NCI-H146 treated with DMSO at 0.1 percent for 48 hours (cell line): ENCODE results near the gene DGCR6L.
"Not testable (repeated sequence)": the region's sequence is repeated elsewhere in the genome, so short reads cannot be mapped to it uniquely, and the experiment has no call there.

ENCODE experiments used
- DNase-seq: peaks from one replicate; lab custom pipeline; 2025; ENCODE audit not compliant: unreplicated experiment; lab: John Stamatoyannopoulos, UW

DGCR6L gene

DNA sequence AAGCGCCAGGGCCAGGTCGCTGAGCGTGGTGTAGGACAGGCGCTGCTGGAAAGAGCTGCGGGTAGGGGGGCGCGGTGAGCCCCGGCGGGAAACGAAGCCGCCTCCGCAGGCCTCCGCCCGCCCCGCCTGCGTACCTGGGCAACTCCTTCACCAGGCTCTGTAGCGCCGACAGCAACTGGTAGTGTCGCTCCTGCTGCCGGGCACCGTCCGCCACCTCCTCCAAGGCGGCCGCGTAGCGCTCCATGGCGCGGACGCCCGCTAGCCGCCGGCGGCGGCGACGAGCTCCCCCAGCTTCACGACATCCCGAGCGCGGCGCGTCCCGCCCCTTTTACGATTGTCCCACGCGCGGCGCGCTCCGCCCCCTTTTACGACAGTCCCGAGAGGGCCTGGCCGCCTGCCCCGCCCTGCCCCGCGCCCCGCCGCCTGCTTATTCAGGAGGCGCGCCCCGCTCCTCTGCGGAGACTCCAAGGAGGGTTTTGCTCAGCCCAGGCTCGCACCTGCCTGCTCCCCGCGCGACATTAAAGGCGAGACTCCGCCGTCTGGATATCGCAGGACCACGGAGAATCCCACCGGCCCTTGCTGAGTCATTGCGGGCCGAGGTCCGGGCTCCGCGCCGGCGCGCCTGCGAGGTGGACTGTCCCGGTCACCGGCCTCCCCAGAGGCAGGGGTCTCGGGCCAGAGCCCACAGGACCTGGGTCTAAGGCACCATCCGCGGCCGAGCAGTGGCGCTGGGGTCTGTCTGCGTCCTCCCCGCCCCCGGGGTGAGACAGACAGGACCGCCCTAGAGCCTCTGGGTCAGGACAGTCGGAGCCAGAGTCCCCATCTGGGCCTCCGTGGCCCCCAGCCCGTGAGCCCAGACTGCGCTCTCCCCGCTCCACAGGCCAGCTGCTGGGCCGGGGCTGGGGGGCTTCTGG is at the start of gene DGCR6L:
TSS of gene DGCR6L (minus strand) at position 316 of the 914 bp plus-strand sequence. CDS start at position 244, 72 bp downstream.
- peak; percentile 27 for DNase-seq

DNA sequence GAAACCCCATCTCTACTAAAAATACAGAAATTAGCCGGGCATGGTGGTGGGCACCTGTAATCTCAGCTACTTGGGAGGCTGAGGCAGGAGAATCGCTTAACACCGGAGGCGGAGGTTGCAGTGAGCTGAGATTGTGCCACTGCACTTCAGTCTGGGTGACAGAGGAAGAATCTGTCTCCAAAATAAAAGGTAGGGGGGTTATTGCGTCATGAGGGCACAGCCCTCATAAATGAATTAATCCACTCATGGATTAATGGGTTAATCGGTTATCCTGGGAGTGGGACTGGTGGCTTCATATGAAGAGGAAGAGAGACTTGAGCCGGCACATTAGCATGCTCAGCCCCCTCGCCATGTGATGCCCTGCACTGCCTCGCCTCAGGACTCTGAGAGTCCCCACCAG is 49.0 kb upstream of the DGCR6L start:
- DNase-seq, result not testable (repeated sequence)

DNA sequence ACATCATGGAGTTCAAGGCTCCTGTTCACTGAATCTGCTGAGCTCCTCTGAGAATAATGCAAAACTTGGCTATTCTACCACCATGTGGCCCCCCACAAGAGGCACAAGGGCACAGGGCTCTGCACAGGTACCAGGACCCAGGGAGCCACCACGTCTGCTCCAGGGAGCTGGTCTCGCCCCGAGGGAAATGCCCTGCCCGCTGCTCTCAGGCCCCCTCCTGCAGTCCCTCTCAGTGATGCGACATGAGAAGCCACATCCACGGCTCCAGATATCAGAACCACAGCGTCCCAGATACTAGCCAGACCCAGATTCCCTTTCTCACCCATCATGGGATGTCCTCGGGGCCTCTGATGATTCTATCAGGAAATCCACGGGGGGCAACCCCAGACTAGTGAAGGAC is 47.0 kb upstream of the DGCR6L start:
- DNase-seq, result not testable (repeated sequence)

DNA sequence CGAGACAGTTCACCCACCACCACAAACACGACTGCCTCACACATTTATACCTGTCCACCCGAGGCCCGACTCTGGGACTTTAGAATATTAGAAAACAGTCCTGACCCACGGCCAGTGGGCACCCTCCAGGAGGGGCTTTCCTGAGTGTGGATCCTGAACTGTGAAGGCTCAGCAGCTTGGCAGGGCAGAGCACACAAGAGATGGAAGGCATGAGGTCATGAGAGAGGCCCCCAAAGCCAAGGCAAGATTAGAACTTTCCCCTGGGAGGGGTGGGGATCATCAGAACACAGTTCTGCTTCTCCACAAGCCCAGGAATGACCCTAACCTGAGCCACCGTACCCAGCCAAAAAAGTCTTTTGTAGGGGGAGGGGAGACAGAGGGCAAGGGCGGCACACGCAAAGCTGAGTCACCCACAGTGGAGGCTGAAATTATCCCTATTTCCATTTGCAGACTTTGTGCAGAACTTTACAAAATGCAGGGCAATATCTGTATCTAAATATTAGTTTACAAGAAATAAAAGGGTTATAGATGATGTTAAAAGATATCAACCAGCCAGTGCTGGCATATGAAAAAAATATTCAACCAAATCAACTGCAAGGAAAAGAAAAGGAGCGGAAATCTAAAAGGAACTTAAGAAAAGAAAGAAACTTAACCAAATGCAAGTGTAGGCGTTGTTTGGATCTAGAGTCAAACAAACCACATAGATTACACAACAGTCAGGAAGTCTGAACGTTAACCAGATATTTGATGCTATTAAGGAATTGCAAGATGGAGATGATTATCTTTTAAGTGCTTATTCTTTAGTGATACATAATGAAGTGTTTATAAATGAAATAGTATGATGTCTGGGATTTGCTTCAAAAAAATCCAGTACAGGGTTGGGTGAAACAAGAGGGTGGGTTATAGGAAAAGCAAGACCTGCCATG is 44.7 kb upstream of the DGCR6L start:
- not testable (repeated sequence) for DNase-seq

DNA sequence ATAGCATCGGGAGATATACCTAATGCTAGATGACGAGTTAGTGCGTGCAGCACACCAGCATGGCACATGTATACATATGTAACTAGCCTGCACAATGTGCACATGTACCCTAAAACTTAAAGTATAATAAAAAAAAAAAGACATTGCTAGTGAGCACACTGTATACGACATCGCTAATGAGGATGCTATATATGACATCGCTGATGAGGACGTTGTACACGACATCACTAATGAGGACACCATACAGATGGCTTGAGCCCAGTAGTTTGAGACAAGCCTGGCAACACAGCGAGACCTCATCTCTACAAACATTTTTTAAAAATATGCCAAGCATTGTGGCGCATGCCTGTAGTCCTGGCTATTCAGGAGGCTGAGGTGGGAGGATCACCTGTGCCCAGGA is 42.5 kb upstream of the DGCR6L start:
- DNase-seq, result not testable (repeated sequence)

DNA sequence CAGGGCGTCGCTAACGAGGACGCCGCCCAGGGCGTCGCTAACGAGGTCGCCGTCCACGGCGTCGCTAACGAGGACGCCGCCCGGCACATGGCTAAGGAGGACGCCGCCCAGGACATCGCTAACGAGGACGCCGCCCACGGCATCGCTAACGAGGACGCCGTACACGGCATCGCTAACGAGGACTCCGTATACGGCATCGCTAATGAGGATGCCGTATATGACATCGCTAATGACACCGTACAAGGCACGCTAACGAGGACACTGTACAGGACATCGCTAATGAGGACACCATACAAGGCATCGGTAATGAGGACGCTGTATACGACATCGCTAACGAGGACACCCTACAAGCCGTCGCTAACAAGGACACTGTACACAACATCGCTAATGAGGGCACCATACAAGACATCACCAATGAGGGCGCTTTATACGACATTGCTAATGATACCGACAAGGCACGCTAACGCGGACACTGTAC is 41.9 kb upstream of the DGCR6L start:
- not testable (repeated sequence) for DNase-seq

DNA sequence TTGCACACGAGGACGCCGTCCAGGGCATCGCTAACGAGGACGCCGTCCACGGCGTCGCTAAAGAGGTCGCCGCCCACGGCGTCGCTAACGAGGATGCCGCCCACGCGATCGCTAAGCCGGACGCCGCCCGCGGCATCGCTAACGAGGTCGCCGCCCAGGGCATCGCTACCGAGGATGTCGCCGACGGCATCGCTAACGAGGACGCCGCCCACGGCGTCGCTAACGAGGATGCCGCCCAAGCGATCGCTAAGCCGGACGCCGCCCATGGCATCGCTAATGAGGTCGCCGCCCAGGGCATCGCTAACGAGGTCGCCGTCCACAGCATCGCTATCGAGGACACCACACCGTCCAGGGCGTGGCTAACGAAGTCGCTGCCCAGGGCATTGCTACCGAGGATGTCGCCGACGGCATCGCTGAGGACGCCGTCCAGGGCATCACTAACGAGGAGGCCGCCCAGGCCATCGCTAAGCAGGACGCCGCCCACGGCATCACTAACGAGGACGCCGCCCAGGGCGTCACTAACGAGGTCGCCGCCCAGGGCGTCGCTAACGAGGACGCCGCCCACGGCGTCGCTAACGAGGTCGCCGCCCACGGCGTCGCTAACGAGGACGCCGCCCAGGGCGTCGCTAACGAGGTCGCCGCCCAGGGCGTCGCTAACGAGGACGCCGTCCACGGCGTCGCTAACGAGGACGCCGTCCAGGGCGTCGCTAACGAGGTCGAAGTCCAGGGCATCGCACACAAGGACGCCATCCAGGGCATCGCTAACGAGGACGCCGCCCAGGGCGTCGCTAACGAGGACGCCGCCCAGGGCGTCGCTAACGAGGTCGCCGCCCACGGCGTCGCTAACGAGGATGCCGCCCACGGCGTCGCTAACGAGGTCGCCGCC is 41.2 kb upstream of the DGCR6L start:
- not testable (repeated sequence) for DNase-seq

DNA sequence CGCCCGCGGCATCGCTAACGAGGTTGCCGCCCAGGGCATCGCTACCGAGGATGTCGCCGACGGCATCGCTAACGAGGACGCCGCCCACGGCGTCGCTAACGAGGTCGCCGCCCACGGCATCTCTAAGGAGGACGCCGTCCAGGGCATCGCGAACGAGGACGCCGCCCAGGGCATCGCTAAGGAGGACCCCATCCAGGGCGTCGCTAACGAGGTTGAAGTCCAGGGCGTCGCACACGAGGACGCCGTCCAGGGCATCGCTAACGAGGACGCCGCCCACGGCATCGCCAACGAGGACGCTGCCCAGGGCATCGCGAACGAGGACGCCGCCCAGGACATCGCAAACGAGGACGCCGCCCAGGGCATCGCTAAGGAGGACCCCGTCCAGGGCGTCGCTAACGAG is 40.4 kb upstream of the DGCR6L start:
- not testable (repeated sequence) for DNase-seq

DNA sequence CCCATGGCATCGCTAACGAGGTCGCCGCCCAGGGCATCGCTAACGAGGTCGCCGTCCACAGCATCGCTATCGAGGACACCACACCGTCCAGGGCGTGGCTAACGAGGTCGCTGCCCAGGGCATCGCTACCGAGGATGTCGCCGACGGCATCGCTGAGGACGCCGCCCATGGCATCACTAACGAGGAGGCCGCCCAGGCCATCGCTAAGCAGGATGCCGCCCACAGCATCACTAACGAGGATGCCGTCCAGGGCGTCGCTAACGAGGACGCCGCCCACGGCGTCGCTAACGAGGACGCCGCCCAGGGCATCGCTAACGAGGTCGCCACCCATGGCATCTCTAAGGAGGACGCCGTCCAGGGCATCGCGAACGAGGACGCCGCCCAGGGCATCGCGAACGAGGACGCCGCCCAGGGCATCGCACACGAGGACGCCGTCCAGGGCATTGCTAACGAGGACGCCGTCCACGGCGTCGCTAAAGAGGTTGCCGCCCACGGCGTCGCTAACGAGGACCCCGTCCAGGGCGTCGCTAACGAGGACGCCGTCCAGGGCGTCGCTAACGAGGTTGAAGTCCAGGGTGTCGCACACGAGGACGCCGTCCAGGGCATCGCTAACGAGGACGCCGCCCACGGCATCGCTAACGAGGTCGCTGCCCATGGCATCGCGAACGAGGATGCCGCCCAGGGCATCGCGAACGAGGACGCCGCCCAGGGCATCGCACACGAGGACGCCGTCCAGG is 38.8 kb upstream of the DGCR6L start:
- DNase-seq, result not testable (repeated sequence)

DNA sequence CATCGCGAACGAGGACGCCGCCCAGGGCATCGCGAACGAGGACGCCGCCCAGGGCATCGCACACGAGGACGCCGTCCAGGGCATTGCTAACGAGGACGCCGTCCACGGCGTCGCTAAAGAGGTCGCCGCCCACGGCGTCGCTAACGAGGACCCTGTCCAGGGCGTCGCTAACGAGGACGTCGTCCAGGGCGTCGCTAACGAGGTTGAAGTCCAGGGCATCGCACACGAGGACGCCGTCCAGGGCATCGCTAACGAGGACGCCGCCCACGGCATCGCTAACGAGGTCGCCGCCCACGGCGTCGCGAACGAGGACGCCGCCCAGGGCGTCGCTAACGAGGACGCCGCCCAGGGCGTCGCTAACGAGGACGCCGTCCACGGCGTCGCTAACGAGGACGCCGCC is 38.1 kb upstream of the DGCR6L start:
- DNase-seq, result not testable (repeated sequence)

DNA sequence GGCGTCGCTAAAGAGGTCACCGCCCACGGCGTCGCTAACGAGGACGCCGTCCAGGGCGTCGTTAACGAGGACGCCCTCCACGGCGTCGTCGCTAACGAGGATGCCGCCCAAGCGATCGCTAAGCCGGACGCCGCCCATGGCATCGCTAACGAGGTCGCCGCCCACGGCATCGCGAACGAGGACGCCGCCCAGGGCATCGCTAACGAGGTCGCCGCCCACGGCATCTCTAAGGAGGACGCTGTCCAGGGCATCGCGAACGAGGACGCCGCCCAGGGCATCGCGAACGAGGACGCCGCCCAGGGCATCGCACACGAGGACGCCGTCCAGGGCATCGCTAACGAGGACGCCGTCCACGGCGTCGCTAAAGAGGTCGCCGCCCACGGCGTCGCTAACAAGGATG is 37.0 kb upstream of the DGCR6L start:
- DNase-seq, result not testable (repeated sequence)

DNA sequence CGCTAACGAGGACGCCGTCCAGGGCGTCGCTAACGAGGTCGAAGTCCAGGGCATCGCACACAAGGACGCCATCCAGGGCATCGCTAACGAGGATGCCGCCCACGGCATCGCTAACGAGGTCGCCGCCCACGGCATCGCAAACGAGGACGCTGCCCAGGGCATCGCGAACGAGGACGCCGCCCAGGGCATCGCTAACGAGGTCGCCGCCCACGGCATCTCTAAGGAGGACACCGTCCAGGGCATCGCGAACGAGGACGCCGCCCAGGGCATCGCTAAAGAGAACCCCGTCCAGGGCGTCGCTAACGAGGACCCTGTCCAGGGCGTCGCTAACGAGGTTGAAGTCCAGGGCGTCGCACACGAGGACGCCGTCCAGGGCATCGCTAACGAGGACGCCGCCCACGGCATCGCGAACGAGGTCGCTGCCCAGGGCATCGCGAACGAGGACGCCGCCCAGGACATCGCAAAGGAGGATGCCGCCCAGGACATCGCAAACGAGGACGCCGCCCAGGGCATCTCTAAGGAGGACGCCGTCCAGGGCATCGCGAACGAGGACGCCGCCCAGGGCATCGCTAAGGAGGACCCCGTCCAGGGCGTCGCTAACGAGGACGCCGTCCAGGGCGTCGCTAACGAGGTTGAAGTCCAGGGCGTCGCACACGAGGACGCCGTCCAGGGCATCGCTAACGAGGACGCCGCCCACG is 36.2 kb upstream of the DGCR6L start:
- DNase-seq, result not testable (repeated sequence)

DNA sequence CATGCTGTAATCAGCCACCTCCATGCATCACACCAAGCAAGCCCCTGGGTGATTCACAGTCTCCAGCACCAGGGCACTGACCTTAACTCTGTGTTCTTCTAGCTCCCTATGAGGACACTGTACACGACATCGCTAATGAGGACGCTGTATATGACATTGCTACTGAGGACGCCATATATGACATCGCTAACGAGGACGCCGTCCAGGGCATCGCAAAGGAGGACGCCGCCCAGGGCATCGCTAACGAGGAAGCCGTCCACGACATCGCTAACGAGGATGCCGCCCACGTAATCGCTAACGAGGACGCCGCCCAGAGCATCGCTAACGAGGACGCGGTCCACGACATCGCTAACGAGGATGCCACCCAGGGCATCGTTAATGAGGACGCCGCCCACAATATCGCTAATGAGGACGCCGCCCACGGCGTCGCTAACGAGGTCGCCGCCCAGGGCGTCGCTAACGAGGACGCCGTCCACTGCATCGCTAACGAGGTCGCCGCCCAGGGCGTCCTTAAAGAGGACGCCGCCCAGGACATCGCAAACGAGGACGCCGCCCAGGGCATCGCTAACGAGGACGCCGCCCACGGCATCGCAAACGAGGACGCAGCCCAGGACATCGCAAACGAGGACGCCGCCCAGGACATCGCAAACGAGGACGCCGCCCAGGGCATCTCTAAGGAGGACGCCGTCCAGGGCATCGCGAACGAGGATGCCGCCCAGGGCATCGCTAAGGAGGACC is 34.5 kb upstream of the DGCR6L start:
- DNase-seq, result no peak

DNA sequence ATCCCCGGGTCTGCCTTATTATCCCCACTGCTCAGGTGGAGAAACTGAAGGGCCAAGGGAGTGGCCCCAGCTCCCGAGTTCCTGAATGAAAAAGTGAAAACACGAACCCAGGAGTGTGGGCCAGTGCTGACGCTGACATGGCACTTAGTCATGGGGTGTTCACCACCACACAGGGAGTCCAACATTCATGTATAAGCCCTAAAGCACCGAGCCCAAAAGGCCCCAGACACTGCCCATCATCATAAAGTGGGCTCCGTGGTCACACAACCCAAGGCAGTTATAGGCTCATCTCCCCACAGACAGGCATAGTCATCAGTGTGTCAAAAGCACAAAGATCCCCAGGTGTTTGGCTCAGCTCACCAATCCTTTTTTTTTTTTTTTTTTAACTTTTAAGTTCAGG is 32.7 kb upstream of the DGCR6L start:
- DNase-seq, result not testable (repeated sequence)

DNA sequence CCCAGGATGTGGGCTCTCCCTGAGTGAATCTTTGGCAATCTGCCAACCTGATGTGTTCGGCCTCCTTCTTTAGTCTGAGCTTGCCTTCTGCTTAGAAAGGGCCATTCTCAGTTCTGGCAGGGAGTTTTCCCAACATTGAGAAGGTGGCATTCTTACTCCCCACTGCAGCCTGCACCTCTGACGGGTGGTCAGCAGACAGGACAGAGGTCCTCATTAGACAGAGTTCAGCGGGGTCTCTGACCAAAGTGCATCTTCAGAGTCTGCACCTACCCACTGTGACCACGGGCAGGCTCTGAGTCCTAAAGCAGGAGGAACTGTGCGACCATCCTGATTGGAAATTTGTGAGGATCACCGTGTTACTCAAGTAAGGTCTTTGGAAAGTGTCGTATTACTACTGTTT is 26.7 kb upstream of the DGCR6L start:
- DNase-seq, result not testable (repeated sequence)

DNA sequence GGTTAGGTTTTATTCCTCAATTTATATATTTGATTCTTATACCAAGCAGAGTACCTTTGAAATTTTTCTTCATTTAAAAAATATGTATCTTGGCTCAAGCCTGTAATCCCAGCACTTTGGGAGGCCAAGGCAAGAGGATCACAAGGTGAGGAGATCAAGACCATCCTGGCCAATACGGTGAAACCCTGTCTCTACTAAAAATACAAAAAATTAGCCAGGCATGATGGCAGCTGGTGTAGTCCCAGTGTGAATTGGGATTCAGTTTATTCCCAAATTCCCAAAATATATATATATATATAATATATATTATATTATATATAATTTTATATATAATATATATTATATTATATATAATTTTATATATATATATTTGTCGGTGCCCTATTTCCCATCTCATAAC is 18.4 kb upstream of the DGCR6L start:
- not testable (repeated sequence) for DNase-seq

DNA sequence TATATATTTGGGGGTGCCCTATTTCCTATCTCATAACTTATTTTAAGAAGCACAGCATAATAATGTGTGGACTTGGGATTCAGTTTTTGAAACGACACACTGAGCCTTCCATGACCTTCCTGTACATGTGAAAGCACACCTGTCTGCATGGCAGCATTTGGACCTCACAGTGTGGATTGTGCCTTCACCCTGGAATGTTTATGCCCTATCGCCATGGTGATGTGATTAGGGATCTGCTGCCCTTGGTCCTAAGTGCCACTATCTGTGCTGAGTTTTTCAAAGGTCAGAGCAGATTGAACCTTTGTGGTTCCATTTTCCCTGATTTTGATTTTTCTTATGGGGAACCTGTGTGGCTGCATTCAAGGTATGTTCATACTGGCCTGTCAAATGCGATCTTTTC is 17.9 kb upstream of the DGCR6L start:
- not testable (repeated sequence) for DNase-seq

DNA sequence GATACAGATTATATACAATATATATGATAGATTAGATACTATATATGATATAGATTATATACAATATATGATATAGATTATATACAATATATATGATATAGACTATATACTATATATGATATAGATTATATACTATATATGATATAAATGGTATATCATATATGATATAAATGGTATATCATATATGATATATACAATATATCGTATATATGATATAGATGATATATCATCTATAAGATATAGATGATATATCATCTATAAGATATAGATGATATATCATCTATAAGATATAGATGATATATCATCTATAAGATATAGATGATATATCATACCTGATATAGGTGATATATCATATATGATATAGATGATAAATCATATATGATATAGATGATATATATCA is 16.7 kb upstream of the DGCR6L start:
- not testable (repeated sequence) for DNase-seq
